Esophagus squamous epithelium (tissue), 4 donors: ENCODE results near the gene FEZ2.

Source experiments
- CTCF ChIP-seq, 6 experiments: fragments of 450-650 bp in 4 of 6; fragments of 200-600 bp in 2 of 6; sonication (generic) in 2 of 6; IDR thresholded peaks; one replicate each; pipeline ENCODE4 v1.5.1; 2016 to 2019; ENCODE audit warnings: antibody characterized with exemption in 6 of 6, mild to moderate bottlenecking in 4 of 6, moderate library complexity in 4 of 6
- POLR2A ChIP-seq, 4 donors: fragments of 450-650 bp; IDR thresholded peaks; one replicate each; pipeline ENCODE4 v1.6.1; 2017; ENCODE audit warnings: antibody characterized with exemption in 4 of 4, mild to moderate bottlenecking in 4 of 4, moderate library complexity in 3 of 4

- no peak for TF ChIP-seq CTCF (IDR thresholded peaks at IDR 0.05)
- TF ChIP-seq POLR2A (IDR thresholded peaks at IDR 0.05), result no peak
These were observed 81.7 kb downstream of the FEZ2 start for GRCh38 chr2:36516136-36516870.
